ENCODE results near the gene EMC9.

The EMC9 gene

GRCh38 chr14:24141097-24141880 is at the start of gene EMC9:
Gene EMC9, minus strand, starts transcription at chr14:24141591. Its CDS starts 287 bp downstream, at chr14:24141304.
- DNase-seq (ENCODE audit: low read depth in 2 of 3, low spot score in 2 of 3), result peak; percentile 97 to 98 (median 97)

- no peak for DNase-seq (ENCODE audit: low read depth in 2 of 3, low spot score in 2 of 3)
Observed at GRCh38 chr14:24190416-24190815, 49.0 kb upstream of the EMC9 start.

- DNase-seq (ENCODE audit: low read depth in 2 of 3, low spot score in 2 of 3), result no peak
Observed at GRCh38 chr14:24189460-24189859, 48.1 kb upstream of the EMC9 start.

- DNase-seq (ENCODE audit: low read depth in 2 of 3, low spot score in 2 of 3), result no peak
Observed at GRCh38 chr14:24189059-24189375, 47.6 kb upstream of the EMC9 start.

GRCh38 chr14:24188251-24189058 is 47.1 kb upstream of the EMC9 start, which contains the start of gene IPO4:
Gene IPO4, minus strand, starts transcription at chr14:24188816. Its CDS starts 29 bp downstream, at chr14:24188787.
- peak; percentile 71 to 90 (median 86) for DNase-seq (ENCODE audit: low read depth in 2 of 3, low spot score in 2 of 3)

- DNase-seq (ENCODE audit: low read depth in 2 of 3, low spot score in 2 of 3), result no peak
Observed at GRCh38 chr14:24187539-24187915, 46.1 kb upstream of the EMC9 start.

- DNase-seq (ENCODE audit: low read depth in 2 of 3, low spot score in 2 of 3), result no peak
Observed at GRCh38 chr14:24186831-24187538, 45.6 kb upstream of the EMC9 start.

- DNase-seq (ENCODE audit: low read depth in 2 of 3, low spot score in 2 of 3), result no peak
Observed at GRCh38 chr14:24185741-24186140, 44.4 kb upstream of the EMC9 start.

GRCh38 chr14:24185026-24185425 is 43.6 kb upstream of the EMC9 start:
- DNase-seq (ENCODE audit: low read depth in 2 of 3, low spot score in 2 of 3), result no peak

GRCh38 chr14:24184104-24184970 is 42.9 kb upstream of the EMC9 start:
- DNase-seq (ENCODE audit: low read depth in 2 of 3, low spot score in 2 of 3), result no peak

GRCh38 chr14:24183014-24183481 is 41.7 kb upstream of the EMC9 start:
- DNase-seq (ENCODE audit: low read depth in 2 of 3, low spot score in 2 of 3), result no peak

- no peak for DNase-seq (ENCODE audit: low read depth in 2 of 3, low spot score in 2 of 3)
Observed at GRCh38 chr14:24182110-24182882, 40.9 kb upstream of the EMC9 start.

GRCh38 chr14:24181371-24182077 is 40.1 kb upstream of the EMC9 start:
- DNase-seq (ENCODE audit: low read depth in 2 of 3, low spot score in 2 of 3), result no peak

- DNase-seq (ENCODE audit: low read depth in 2 of 3, low spot score in 2 of 3), result no peak
Observed at GRCh38 chr14:24179961-24180796, 38.8 kb upstream of the EMC9 start.

GRCh38 chr14:24179294-24179960 is 38.0 kb upstream of the EMC9 start:
- no peak for DNase-seq (ENCODE audit: low read depth in 2 of 3, low spot score in 2 of 3)

GRCh38 chr14:24178399-24179178 is 37.2 kb upstream of the EMC9 start:
- no peak for DNase-seq (ENCODE audit: low read depth in 2 of 3, low spot score in 2 of 3)

- no peak for DNase-seq (ENCODE audit: low read depth in 2 of 3, low spot score in 2 of 3)
Observed at GRCh38 chr14:24177891-24178290, 36.5 kb upstream of the EMC9 start.
